NCI-H2171 treated with DMSO at 0.1 percent for 48 hours (cell line): Measurements from ENCODE around the gene PSKH1.
"Not testable (repeated sequence)": the region's sequence is repeated elsewhere in the genome, so short reads cannot be mapped to it uniquely, and the experiment has no call there.

Experiments
- DNase-seq: peaks from one replicate; lab custom pipeline; 2025; lab: John Stamatoyannopoulos, UW

Gene PSKH1

GRCh38 chr16:67888331-67888730, 4.7 kb upstream of the PSKH1 start:
- no peak for DNase-seq

- DNase-seq = no peak
These were observed 679 bp upstream of the PSKH1 start for GRCh38 chr16:67892375-67892774.

GRCh38 chr16:67893743-67894399, 817 bp downstream of the PSKH1 start:
- DNase-seq = no peak

GRCh38 chr16:67897231-67897630, 4.2 kb downstream of the PSKH1 start:
- DNase-seq = no peak

- DNase-seq = no peak
These were observed 8.7 kb downstream of the PSKH1 start for GRCh38 chr16:67901734-67902133.

- DNase-seq = no peak
These were observed 9.8 kb downstream of the PSKH1 start for GRCh38 chr16:67902831-67903230.

GRCh38 chr16:67907397-67908180, 14.5 kb downstream of the PSKH1 start:
- no peak for DNase-seq

GRCh38 chr16:67909056-67909742, 16.1 kb downstream of the PSKH1 start:
- DNase-seq = no peak

GRCh38 chr16:67910158-67910557, 17.1 kb downstream of the PSKH1 start:
- peak; percentile 68 for DNase-seq

GRCh38 chr16:67914758-67915495, 21.9 kb downstream of the PSKH1 start:
- no peak for DNase-seq

GRCh38 chr16:67915496-67915769, 22.4 kb downstream of the PSKH1 start:
- DNase-seq = not testable (repeated sequence)

GRCh38 chr16:67915831-67916723, 23.0 kb downstream of the PSKH1 start:
- no peak for DNase-seq

GRCh38 chr16:67917140-67917851, 24.2 kb downstream of the PSKH1 start:
- peak; percentile 16 for DNase-seq

GRCh38 chr16:67917852-67918236, 24.8 kb downstream of the PSKH1 start:
- DNase-seq = no peak

- DNase-seq = no peak
These were observed 26.7 kb downstream of the PSKH1 start for GRCh38 chr16:67919622-67920221.

- no peak for DNase-seq
These were observed 29.2 kb downstream of the PSKH1 start for GRCh38 chr16:67922221-67922620.

- peak; percentile 33 for DNase-seq
These were observed 29.7 kb downstream of the PSKH1 start for GRCh38 chr16:67922740-67923139.

- peak; percentile 92 for DNase-seq
These were observed 30.5 kb downstream of the PSKH1 start for GRCh38 chr16:67923414-67924116.

GRCh38 chr16:67924140-67924906, 31.3 kb downstream of the PSKH1 start:
- DNase-seq = no peak
